Right atrium auricular region (tissue), 2 donors: Measurements from ENCODE around the gene NTN1. TPM values are rescaled to one million over a fixed set of nuclear protein-coding genes. Genes with fewer than 3 reads are reported as not detected.

ENCODE experiments used
- DNase-seq: peaks from one replicate; pipeline ENCODE4 v3.0.0-alpha.2; 2019; ENCODE audit warnings: low spot score
- H3K27ac ChIP-seq, 2 donors: fragments of 200-600 bp; sonication (generic); 1 replicate in 1 of 2; 2 replicates in 1 of 2; pipeline ENCODE4 v1.5.1; 2016 to 2019
- H3K27me3 ChIP-seq, 2 donors: fragments of 200-600 bp; sonication (generic); one replicate each; pipeline versions ENCODE4 v1.5.1 to v1.6.0; 2017 to 2019
- H3K36me3 ChIP-seq: fragments of 200-600 bp; sonication (generic); one replicate; pipeline ENCODE4 v1.5.1; 2016
- H3K4me1 ChIP-seq, 2 donors: fragments of 200-600 bp; sonication (generic); one replicate each; pipeline versions ENCODE4 v1.5.1 to v1.6.0; 2017 to 2019
- H3K4me3 ChIP-seq, 2 donors: fragments of 200-600 bp; sonication (generic); 1 replicate in 1 of 2; 2 replicates in 1 of 2; pipeline ENCODE4 v1.5.1; 2017 to 2019; ENCODE audit warnings: mild to moderate bottlenecking in 1 of 2, moderate library complexity in 1 of 2
- H3K9me3 ChIP-seq, 2 donors: fragments of 200-600 bp; sonication (generic); one replicate each; pipeline ENCODE4 v1.5.1; 2019
- total RNA-seq, 2 donors: library from RNA; depleted of rRNA; stranded (reverse); fragments of >200 nt; gene quantifications; one replicate each; pipeline ENCODE4 v1.1.0, GENCODE V29; 2016
- TF ChIP-seq, protein P1 (sequence below), 2 donors: fragments of 200-600 bp; sonication (generic); IDR thresholded peaks; one replicate each; pipeline ENCODE4 v1.5.1; 2019; ENCODE audit warnings: antibody characterized with exemption in 2 of 2

Gene NTN1
- total RNA-seq, 2 donors from 2014 or later = 142 to 163 TPM

- DNase-seq = no peak
- H3K4me3 ChIP-seq = no peak overlapping the region
- no peaks in the 10 kb centered on the region for H3K9me3 ChIP-seq
- H3K27me3 ChIP-seq = no peaks in the 10 kb centered on the region
- peak overlapping the region; percentile 17 to 29 for H3K27ac ChIP-seq
- H3K4me1 ChIP-seq = peaks cover 0 to 26% of the 10 kb centered on the region in 2 donors
- TF ChIP-seq, protein P1, sequence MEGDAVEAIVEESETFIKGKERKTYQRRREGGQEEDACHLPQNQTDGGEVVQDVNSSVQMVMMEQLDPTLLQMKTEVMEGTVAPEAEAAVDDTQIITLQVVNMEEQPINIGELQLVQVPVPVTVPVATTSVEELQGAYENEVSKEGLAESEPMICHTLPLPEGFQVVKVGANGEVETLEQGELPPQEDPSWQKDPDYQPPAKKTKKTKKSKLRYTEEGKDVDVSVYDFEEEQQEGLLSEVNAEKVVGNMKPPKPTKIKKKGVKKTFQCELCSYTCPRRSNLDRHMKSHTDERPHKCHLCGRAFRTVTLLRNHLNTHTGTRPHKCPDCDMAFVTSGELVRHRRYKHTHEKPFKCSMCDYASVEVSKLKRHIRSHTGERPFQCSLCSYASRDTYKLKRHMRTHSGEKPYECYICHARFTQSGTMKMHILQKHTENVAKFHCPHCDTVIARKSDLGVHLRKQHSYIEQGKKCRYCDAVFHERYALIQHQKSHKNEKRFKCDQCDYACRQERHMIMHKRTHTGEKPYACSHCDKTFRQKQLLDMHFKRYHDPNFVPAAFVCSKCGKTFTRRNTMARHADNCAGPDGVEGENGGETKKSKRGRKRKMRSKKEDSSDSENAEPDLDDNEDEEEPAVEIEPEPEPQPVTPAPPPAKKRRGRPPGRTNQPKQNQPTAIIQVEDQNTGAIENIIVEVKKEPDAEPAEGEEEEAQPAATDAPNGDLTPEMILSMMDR (IDR thresholded peaks at IDR 0.05) = no peak
- no peaks in the 10 kb centered on the region for H3K36me3 ChIP-seq
These were observed 86.2 kb downstream of the NTN1 start for GRCh38 chr17:9107527-9107926.

DNA sequence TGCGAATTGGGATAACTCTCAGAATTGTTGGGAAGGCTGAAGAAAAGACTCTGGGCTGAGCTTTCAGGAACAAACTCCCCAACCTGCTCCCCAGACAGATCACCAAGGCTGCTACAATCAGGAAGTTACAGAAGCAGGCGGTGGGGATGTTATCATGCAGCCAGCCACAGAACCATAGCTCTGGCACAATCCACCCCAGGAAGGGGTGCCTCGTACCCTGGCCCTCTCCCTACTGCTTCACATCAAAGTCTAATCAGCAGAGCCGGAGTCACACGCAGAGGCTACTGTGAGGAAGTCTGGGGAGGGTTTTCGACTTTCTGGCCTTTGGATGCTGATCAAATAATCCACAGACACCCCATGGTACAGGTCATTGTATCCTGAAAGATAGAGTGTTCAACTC, 86.8 kb downstream of the NTN1 start:
- DNase-seq = no peak
- H3K4me1 ChIP-seq = peaks cover 0 to 26% of the 10 kb centered on the region in 2 donors
- peak overlapping the region; percentile 17 to 29 for H3K27ac ChIP-seq
- H3K4me3 ChIP-seq = no peak overlapping the region
- no peaks in the 10 kb centered on the region for H3K9me3 ChIP-seq
- H3K36me3 ChIP-seq = no peaks in the 10 kb centered on the region
- TF ChIP-seq, protein P1 (IDR thresholded peaks at IDR 0.05) = no peak
- no peaks in the 10 kb centered on the region for H3K27me3 ChIP-seq

GRCh38 chr17:9109933-9110332, 88.6 kb downstream of the NTN1 start:
- Histone ChIP-seq H3K9me3 (no peaks in the 10 kb centered on the region), H3K4me1 (peaks cover 0 to 24% of the 10 kb centered on the region in 2 donors), H3K27ac (no peak overlapping the region), H3K4me3 (no peak overlapping the region), H3K27me3 (no peaks in the 10 kb centered on the region), H3K36me3 (no peaks in the 10 kb centered on the region)
- no peak for DNase-seq
- TF ChIP-seq, protein P1 (IDR thresholded peaks at IDR 0.05) = no peak

- H3K4me1 ChIP-seq = peaks cover 0 to 24% of the 10 kb centered on the region in 2 donors
- no peak for DNase-seq
- TF ChIP-seq, protein P1 (IDR thresholded peaks at IDR 0.05) = no peak
- H3K9me3 ChIP-seq = no peaks in the 10 kb centered on the region
- H3K36me3 ChIP-seq = no peaks in the 10 kb centered on the region
- no peak overlapping the region for H3K27ac ChIP-seq
- no peaks in the 10 kb centered on the region for H3K27me3 ChIP-seq
- H3K4me3 ChIP-seq = no peak overlapping the region
These were observed 89.2 kb downstream of the NTN1 start for GRCh38 chr17:9110501-9110900.

DNA sequence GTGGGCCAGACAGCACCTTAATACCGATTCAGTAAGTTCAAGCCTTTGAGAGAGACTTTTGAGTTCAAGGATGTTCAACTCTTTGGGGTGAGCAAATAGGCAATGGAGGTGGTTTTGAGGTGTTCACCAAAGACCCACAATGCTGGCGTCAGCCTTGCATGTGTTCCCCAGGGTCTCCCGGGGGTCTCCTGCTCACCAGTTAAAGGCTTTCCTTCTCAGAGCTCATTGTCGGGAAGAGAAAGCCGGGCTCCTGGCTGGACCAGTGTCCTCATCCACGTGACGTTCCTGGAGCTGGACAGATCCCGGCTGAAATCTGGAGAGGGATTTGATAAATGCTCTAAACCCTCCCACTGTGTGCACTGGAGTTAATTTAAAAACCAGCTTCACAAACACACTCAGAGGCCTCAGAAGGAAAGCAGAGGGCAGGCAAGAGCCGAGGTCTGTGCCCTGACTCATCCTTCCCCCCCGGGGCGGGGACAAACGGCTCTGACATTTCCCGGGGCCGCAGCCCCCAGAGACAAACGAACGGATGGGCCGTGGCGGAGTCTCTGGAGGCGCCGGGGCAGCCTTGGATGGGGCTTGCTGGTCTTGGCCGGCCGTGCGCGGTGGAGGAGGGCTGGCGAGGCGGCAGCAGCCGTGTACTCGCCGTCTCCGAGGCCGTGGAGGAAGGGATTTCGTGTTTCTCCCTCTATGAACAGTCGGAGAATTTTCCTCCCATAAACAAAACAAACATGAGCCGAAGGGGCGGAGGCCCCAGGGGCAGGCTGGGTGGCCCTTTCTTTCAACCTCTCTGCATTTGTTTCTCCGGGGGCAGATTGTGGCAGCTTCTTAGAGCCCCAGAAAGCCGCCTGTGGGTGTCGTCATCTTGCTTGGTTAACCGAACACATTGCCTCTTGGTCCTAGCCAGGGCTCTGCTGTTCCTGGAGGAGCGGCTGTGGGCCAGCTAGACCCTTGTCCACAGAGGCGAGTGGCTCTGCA, 94.2 kb downstream of the NTN1 start:
- Histone ChIP-seq H3K27ac (peak overlapping the region; percentile 66 to 78), H3K4me3 (peak overlapping the region; percentile 9 to 32), H3K36me3 (no peaks in the 10 kb centered on the region), H3K4me1 (peaks cover 0 to 27% of the 10 kb centered on the region in 2 donors), H3K27me3 (no peaks in the 10 kb centered on the region), H3K9me3 (peaks cover 0 to 5% of the 10 kb centered on the region in 2 donors)
- TF ChIP-seq, protein P1 (IDR thresholded peaks at IDR 0.05) = peak in 1 of 2 donors; percentile 63
- DNase-seq = peak; percentile 74
